ENCODE measurements around the gene IL1R2. TPM values are rescaled to one million over a fixed set of nuclear protein-coding genes. Genes with fewer than 3 reads are reported as not detected.

IL1R2 gene
- total and polyA plus RNA-seq, 9 of the 15 experiments (the other 6 are each of a cell fraction or from before 2014, with no cell fraction given): 0.13 TPM; not detected in 8

DNA sequence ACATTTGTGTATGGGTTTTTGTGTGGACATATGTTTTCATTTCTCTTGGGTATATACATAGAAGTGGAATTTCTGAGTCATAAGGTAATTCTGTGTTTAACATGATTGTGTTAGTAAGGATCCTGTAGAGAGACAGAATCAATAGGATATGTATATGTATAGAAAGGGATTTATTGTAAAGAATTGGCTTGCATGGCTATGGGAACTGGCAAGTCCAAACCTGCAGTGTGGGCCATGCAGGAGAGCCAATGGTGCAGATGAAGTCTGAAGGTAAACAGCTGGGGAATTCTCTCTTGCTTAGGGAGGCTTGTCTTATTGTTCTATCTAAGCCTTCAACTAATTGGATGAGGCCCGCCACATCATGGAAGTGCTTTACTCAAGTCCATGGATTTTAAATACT, 39.2 kb upstream of the IL1R2 start (continued):
- no peak for TF ChIP-seq HMGN3 (IDR thresholded peaks at IDR 0.05; ENCODE audit: borderline replicate concordance, extremely low read depth, insufficient read length, low read depth, low read length)
- TF ChIP-seq SMAD2 (IDR thresholded peaks at IDR 0.05; ENCODE audit: low read depth, low read length): no peak

DNA sequence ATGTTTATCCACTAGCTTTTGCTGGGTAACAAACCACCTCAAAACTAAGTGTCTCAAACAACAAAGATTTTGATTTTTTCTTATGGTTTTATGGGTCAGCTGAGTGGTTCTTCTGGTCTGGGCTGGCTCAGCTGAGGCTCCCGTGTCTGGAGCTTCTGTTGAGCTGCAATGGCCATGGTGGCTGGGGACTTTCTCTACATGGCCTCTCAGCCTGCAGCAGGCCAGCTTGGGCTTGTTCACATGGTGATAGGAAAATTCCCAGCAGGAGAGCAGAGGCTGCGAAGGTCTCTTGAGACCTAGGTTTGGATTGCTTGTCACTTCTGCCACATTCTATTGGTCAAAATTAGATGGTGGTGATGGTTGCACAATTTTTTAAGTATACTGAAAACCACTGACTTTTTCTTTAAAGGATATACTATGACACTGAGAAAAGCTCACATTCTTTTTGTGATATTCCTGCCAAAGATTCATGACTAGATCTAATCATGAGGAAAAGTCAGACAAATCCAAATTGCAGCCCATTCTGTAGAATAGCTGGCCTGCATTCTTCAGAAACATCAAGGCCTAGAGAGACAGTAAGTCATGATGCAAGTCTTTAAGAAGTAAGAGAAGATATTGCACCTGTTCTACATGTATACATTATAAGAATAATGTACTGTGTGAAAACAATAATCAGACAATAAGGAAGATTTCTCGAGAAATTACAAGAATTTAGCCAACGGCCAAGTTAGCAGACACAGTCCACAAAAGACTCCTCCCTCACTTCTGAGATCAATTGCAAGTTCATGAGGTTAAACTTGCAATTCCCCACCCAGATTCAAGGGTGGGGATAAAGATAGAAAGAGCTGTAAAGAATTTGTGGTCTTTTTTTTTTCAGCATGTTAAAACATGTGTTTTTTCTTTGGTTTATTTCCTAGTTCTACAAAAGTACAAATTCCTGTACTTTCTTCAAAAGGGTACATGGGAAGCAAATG, 35.0 kb upstream of the IL1R2 start:
- BruUV-seq (replicated peaks): no TSS peak
- Histone ChIP-seq H3K9ac (ENCODE audit: insufficient read depth in 1 of 2, low read depth in 2 of 2, low read length in 2 of 2) (no peak overlapping the region), H3K79me2 (ENCODE audit: control insufficient read depth, insufficient read depth, low read length) (no peaks in the 10 kb centered on the region), H3K9me1 (ENCODE audit: control insufficient read depth, insufficient read depth, low read length) (no peaks in the 10 kb centered on the region), H2AFZ (ENCODE audit: low read depth, low read length) (no peak overlapping the region), H3K4me3 (no peak overlapping the region), H4K20me1 (replicated peaks; ENCODE audit: control insufficient read depth, insufficient read depth, low read length) (no peaks in the 10 kb centered on the region), H3K4me1 (replicated peaks in 1 of 2; ENCODE audit: control insufficient read depth in 2 of 2, insufficient read depth in 2 of 2, low read length in 2 of 2) (no peaks in the 10 kb centered on the region), H3K4me2 (ENCODE audit: insufficient read depth, low read length) (no peak overlapping the region), H3K36me3 (ENCODE audit: control insufficient read depth, insufficient read depth, low read length) (no peaks in the 10 kb centered on the region), H3K27me3 (ENCODE audit: control insufficient read depth in 2 of 2, insufficient read depth in 2 of 2, low read length in 2 of 2) (peaks cover 3 to 22% of the 10 kb centered on the region in 2 experiments; a peak in 3 of 5 replicates), H3K27ac (ENCODE audit: extremely low read depth, low read depth, low read length) (no peak overlapping the region), H3K9me3 (replicated peaks; ENCODE audit: control insufficient read depth, insufficient read depth, low read depth, low read length) (no peaks in the 10 kb centered on the region)
- POLR2A ChIA-PET: no interaction called here
- 0% methylated on average over 4 of the region's 4 CpGs for WGBS (ENCODE audit: insufficient coverage, low coverage, missing lambda C conversion rate)
- in situ Hi-C loops (cut with MboI) (no loop called here), intact Hi-C loops (cut with micrococcal nuclease) (no loop called here)
- CTCF ChIA-PET (ENCODE audit: low intra/inter-chr PET ratio): no interaction called here
- ATAC-seq: no peak
- no peak for FAIRE-seq
- no peak for DNase-seq (ENCODE audit: extremely low read depth in 1 of 4, low spot score in 3 of 4)
- no peak for TF ChIP-seq MAFF (IDR thresholded peaks at IDR 0.05; ENCODE audit: low read length)
- TF ChIP-seq, protein P1, sequence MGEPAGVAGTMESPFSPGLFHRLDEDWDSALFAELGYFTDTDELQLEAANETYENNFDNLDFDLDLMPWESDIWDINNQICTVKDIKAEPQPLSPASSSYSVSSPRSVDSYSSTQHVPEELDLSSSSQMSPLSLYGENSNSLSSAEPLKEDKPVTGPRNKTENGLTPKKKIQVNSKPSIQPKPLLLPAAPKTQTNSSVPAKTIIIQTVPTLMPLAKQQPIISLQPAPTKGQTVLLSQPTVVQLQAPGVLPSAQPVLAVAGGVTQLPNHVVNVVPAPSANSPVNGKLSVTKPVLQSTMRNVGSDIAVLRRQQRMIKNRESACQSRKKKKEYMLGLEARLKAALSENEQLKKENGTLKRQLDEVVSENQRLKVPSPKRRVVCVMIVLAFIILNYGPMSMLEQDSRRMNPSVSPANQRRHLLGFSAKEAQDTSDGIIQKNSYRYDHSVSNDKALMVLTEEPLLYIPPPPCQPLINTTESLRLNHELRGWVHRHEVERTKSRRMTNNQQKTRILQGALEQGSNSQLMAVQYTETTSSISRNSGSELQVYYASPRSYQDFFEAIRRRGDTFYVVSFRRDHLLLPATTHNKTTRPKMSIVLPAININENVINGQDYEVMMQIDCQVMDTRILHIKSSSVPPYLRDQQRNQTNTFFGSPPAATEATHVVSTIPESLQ (CRISPR knock-in tag; IDR thresholded peaks at IDR 0.05): no peak
- no peak for TF ChIP-seq ZNF583 (CRISPR knock-in tag; IDR thresholded peaks at IDR 0.05)
- TF ChIP-seq ZNF175 (CRISPR knock-in tag; IDR thresholded peaks at IDR 0.05; ENCODE audit: low read depth): no peak
- TF ChIP-seq PHF8 (IDR thresholded peaks at IDR 0.05; ENCODE audit: borderline replicate concordance, low read length): no peak
- TF ChIP-seq ZNF134 (CRISPR knock-in tag; conservative IDR thresholded peaks at IDR 0.05): no peak
- no peak for TF ChIP-seq BCOR (IDR thresholded peaks at IDR 0.05)
- TF ChIP-seq NR2F6 (CRISPR knock-in tag; IDR thresholded peaks at IDR 0.05): no peak
- TF ChIP-seq, protein P2, sequence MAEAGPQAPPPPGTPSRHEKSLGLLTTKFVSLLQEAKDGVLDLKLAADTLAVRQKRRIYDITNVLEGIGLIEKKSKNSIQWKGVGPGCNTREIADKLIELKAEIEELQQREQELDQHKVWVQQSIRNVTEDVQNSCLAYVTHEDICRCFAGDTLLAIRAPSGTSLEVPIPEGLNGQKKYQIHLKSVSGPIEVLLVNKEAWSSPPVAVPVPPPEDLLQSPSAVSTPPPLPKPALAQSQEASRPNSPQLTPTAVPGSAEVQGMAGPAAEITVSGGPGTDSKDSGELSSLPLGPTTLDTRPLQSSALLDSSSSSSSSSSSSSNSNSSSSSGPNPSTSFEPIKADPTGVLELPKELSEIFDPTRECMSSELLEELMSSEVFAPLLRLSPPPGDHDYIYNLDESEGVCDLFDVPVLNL (CRISPR knock-in tag; IDR thresholded peaks at IDR 0.05; ENCODE audit: low read depth): no peak
- TF ChIP-seq, protein P3, sequence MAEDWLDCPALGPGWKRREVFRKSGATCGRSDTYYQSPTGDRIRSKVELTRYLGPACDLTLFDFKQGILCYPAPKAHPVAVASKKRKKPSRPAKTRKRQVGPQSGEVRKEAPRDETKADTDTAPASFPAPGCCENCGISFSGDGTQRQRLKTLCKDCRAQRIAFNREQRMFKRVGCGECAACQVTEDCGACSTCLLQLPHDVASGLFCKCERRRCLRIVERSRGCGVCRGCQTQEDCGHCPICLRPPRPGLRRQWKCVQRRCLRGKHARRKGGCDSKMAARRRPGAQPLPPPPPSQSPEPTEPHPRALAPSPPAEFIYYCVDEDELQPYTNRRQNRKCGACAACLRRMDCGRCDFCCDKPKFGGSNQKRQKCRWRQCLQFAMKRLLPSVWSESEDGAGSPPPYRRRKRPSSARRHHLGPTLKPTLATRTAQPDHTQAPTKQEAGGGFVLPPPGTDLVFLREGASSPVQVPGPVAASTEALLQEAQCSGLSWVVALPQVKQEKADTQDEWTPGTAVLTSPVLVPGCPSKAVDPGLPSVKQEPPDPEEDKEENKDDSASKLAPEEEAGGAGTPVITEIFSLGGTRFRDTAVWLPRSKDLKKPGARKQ (CRISPR knock-in tag; IDR thresholded peaks at IDR 0.05): no peak
- TF ChIP-seq, protein P4, sequence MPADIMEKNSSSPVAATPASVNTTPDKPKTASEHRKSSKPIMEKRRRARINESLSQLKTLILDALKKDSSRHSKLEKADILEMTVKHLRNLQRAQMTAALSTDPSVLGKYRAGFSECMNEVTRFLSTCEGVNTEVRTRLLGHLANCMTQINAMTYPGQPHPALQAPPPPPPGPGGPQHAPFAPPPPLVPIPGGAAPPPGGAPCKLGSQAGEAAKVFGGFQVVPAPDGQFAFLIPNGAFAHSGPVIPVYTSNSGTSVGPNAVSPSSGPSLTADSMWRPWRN (IDR thresholded peaks at IDR 0.05; ENCODE audit: low read depth): no peak
- no peak for TF ChIP-seq SMARCA4 (IDR thresholded peaks at IDR 0.05)
- TF ChIP-seq ZNF12 (CRISPR knock-in tag; IDR thresholded peaks at IDR 0.05): no peak
- TF ChIP-seq KLF6 (CRISPR knock-in tag; IDR thresholded peaks at IDR 0.05; ENCODE audit: borderline replicate concordance): no peak

Data from K562 (cell line).